Osteoblast (primary cell): ENCODE results near the gene CSTF3. TPM values are rescaled to one million over a fixed set of nuclear protein-coding genes. Genes with fewer than 3 reads are reported as not detected.

Source experiments
- DNase-seq: peaks from one replicate; pipeline ENCODE4 v3.0.0; 2011; ENCODE audit warnings: low spot score, mixed read lengths; ENCODE audit not compliant: insufficient read length; ENCODE audit errors: missing footprints
- H2AFZ ChIP-seq: 2 replicates; pipeline ENCODE4 v1.6.0; 2011; ENCODE audit warnings: mild to moderate bottlenecking, low read length
- H3K27ac ChIP-seq: 2 replicates; pipeline ENCODE4 v1.5.1; 2011; ENCODE audit warnings: mild to moderate bottlenecking, low read depth, low read length, moderate library complexity
- H3K27me3 ChIP-seq: 2 replicates; pipeline ENCODE4 v1.6.0; 2012; ENCODE audit warnings: mild to moderate bottlenecking, control low read depth, inconsistent platforms, low read length, moderate library complexity; ENCODE audit not compliant: insufficient read depth
- H3K36me3 ChIP-seq: 2 replicates; pipeline ENCODE4 v1.5.1; 2011; ENCODE audit warnings: mild to moderate bottlenecking, low read length, control low read depth, moderate library complexity; ENCODE audit not compliant: insufficient read depth
- H3K4me1 ChIP-seq: 2 replicates; pipeline ENCODE4 v1.5.1; 2011; ENCODE audit warnings: mild to moderate bottlenecking, low read length, control low read depth, moderate library complexity; ENCODE audit not compliant: insufficient read depth
- H3K4me2 ChIP-seq: 2 replicates; pipeline ENCODE4 v1.6.0; 2011; ENCODE audit warnings: mild to moderate bottlenecking, low read length; ENCODE audit not compliant: insufficient read depth
- H3K4me3 ChIP-seq: fragments of 200-600 bp; sonication (generic); 3 replicates; pipeline ENCODE4 v1.5.1; 2012; ENCODE audit warnings: mild to moderate bottlenecking, low read length, inconsistent platforms; ENCODE audit not compliant: insufficient read depth
- H3K79me2 ChIP-seq: 2 replicates; pipeline ENCODE4 v1.6.0; 2012; ENCODE audit warnings: mild to moderate bottlenecking, low read length, control low read depth, inconsistent platforms; ENCODE audit not compliant: insufficient read depth
- H3K9me3 ChIP-seq: 2 replicates; pipeline ENCODE4 v1.5.1; 2011; ENCODE audit warnings: low read depth, low read length, control low read depth
- H4K20me1 ChIP-seq: 2 replicates; pipeline ENCODE4 v1.6.0; 2012; ENCODE audit warnings: mild to moderate bottlenecking, low read length, control low read depth; ENCODE audit not compliant: insufficient read depth
- total RNA-seq: library from RNA; depleted of rRNA; stranded (reverse); fragments of >200 nt; gene quantifications from 2 replicates; pipeline ENCODE4 v1.2.3, GENCODE V29; 2012
- TF ChIP-seq, protein P1 (sequence below): IDR thresholded peaks from 2 replicates; pipeline ENCODE4 v1.5.1; 2011; ENCODE audit warnings: mild to moderate bottlenecking, low read depth, low read length, moderate library complexity; ENCODE audit errors: extremely low read depth

Gene CSTF3
- total RNA-seq, 1 donor: 16.3 TPM

DNA sequence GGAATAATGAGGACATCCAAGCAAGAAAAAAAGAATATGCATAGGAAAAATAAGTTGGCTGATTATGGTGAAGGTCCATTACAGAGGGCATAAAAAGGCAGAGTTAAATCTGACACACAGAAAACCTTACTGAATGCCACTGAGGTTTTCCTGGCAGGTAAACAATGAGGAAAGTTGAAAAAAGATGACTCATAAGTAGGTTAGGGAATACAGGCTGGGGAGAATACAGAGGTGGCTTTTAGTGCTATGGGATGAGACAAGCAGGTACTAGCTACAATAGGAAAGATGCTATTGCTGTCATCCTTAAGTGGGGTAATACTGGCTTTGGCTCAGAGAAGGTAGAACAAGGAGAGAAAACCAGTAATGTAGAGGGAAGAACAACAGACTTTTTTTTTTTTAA is 44.7 kb downstream of the CSTF3 start:
- no peak overlapping the region for H3K27ac ChIP-seq
- no peaks in the 10 kb centered on the region for H3K27me3 ChIP-seq
- TF ChIP-seq, protein P1, sequence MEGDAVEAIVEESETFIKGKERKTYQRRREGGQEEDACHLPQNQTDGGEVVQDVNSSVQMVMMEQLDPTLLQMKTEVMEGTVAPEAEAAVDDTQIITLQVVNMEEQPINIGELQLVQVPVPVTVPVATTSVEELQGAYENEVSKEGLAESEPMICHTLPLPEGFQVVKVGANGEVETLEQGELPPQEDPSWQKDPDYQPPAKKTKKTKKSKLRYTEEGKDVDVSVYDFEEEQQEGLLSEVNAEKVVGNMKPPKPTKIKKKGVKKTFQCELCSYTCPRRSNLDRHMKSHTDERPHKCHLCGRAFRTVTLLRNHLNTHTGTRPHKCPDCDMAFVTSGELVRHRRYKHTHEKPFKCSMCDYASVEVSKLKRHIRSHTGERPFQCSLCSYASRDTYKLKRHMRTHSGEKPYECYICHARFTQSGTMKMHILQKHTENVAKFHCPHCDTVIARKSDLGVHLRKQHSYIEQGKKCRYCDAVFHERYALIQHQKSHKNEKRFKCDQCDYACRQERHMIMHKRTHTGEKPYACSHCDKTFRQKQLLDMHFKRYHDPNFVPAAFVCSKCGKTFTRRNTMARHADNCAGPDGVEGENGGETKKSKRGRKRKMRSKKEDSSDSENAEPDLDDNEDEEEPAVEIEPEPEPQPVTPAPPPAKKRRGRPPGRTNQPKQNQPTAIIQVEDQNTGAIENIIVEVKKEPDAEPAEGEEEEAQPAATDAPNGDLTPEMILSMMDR: no peak
- H3K79me2 ChIP-seq: no peaks in the 10 kb centered on the region
- H3K36me3 ChIP-seq: no peaks in the 10 kb centered on the region
- H3K4me2 ChIP-seq: no peak overlapping the region
- no peak overlapping the region for H2AFZ ChIP-seq
- no peaks in the 10 kb centered on the region for H4K20me1 ChIP-seq
- H3K4me1 ChIP-seq: no peaks in the 10 kb centered on the region
- H3K4me3 ChIP-seq: no peak overlapping the region
- no peak for DNase-seq
- no peaks in the 10 kb centered on the region for H3K9me3 ChIP-seq

- Histone ChIP-seq H3K4me1 (no peaks in the 10 kb centered on the region), H3K27me3 (no peaks in the 10 kb centered on the region), H3K36me3 (peaks cover 13% of the 10 kb centered on the region), H2AFZ (no peak overlapping the region), H3K27ac (no peak overlapping the region), H3K4me2 (no peak overlapping the region), H3K79me2 (no peaks in the 10 kb centered on the region), H4K20me1 (no peaks in the 10 kb centered on the region), H3K4me3 (no peak overlapping the region), H3K9me3 (no peaks in the 10 kb centered on the region)
- TF ChIP-seq, protein P1: no peak
- no peak for DNase-seq
Measured at GRCh38 chr11:33110083-33110482, 51.2 kb downstream of the CSTF3 start.

DNA sequence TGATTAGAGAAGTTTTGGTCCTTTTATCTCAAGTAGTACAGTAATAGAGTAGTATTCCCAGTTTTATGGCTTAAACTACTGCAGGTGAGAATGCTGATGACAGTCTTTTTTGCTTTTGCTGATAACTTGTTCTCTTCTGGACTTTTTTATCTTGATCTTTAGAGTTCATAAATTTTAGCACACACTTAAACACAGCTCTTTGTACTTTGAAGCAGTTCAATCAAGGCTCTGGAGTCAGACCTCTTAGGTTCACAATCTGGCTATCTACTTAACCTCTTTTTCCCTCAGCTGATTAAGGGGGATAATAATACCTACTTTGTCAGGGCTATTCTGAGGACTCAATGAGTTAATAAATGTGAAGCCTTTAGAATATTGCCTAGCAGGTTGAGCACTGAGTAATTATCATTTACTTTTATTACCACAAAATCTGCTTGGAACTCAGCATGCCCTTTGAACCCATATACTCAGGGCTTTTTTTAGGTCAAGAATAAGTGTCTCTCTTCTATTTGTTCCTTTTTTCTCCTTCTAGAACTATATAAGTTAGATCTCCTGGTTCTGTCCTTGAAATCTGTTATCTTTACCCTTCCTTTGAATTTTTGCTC is 51.9 kb downstream of the CSTF3 start:
- TF ChIP-seq, protein P1: no peak
- Histone ChIP-seq H2AFZ (no peak overlapping the region), H3K4me3 (no peak overlapping the region), H4K20me1 (no peaks in the 10 kb centered on the region), H3K36me3 (peaks cover 18% of the 10 kb centered on the region), H3K4me2 (no peak overlapping the region), H3K9me3 (no peaks in the 10 kb centered on the region), H3K79me2 (no peaks in the 10 kb centered on the region), H3K27me3 (no peaks in the 10 kb centered on the region), H3K27ac (no peak overlapping the region), H3K4me1 (no peaks in the 10 kb centered on the region)
- DNase-seq: no peak

- Histone ChIP-seq H3K4me3 (no peak overlapping the region), H2AFZ (no peak overlapping the region), H3K4me2 (no peak overlapping the region), H3K27ac (no peak overlapping the region), H3K79me2 (no peaks in the 10 kb centered on the region), H3K4me1 (no peaks in the 10 kb centered on the region), H3K27me3 (no peaks in the 10 kb centered on the region), H3K9me3 (no peaks in the 10 kb centered on the region), H3K36me3 (peaks cover 49% of the 10 kb centered on the region), H4K20me1 (no peaks in the 10 kb centered on the region)
- no peak for DNase-seq
- TF ChIP-seq, protein P1: no peak
Measured at GRCh38 chr11:33103836-33104235, 57.4 kb downstream of the CSTF3 start.
